HG03095 (cell line): Measurements from ENCODE around the gene FAM47E.
A peak's percentile ranks its signal among the peaks of the same experiment; 100 is the strongest.

ENCODE experiments used
- ATAC-seq: cut with Tn5 transposase; IDR thresholded peaks from one replicate; pipeline ENCODE4 v1.9.1; 2021; ENCODE audit warnings: moderate library complexity; ENCODE audit not compliant: unreplicated experiment

Gene FAM47E

DNA sequence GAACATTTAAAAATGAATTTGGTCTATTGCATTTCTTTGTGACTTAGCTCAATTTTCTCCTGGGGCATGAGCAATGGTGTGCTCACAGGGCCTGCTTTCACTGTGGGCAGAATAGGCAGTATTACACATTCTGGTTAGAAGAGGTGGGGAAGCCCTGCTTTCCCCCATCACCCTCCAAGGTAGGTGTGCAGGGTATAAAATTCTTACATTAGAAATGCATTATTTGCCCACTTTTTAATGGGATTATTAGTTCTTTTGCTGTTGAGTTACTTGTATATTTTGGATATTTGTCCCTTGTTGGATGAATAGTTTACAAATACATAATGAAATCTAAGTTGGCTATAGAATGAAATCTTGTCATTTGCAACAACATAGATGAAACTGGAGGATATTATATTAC is 46.7 kb downstream of the FAM47E start:
- ATAC-seq, result no peak

DNA sequence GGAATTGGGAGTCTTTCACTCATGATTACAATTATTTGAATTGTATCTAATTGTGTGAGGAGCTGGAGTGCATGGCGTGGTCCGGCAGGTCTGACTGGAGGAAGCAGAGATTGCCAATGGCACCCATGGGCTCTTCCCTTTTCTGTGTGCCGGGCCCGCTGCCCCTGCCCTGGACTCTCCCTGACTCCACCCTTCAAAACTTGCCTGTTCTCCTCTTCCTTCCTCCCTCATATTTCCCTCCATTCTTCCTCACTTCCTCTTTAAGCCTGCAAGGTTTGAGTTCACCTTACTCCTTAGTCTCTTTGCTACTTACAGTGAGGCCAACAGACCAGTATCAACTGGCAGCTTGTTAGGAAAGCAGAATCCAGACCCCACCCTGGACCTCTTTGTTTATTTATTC is 48.5 kb downstream of the FAM47E start:
- no peak for ATAC-seq

DNA sequence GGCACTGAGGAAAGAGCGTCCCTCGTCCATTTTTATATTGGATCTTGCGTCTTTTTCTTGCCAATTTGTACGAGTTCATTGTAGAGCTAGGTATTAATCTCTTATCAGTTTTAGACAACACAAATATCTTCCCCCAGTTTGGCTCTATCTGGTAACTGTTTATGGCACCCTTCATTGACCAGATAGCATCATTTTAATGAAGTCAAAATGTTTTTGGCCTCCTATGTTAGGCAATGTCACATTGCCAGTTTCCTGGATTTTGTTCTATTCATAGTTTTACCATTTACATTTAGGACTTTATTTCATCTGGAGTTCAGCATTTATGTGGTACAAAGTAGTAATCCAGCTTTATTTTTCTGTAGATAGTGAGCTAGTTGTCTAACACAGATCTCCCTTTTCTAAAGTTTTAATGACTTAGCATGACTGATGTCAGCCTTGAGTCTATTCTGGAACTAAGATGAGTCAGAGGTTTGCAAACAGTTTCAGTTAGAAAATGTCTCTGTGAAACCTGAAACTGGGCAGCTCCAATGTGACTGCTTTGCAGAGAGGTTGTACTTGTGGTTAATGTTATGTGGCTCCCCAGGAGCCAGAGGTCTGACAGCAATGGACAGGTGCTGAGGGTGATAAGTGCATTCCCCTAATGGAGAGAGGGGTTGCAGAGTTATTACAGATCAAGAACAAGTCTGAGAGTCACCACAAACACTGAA is 49.7 kb downstream of the FAM47E start:
- peak; percentile 99 for ATAC-seq

DNA sequence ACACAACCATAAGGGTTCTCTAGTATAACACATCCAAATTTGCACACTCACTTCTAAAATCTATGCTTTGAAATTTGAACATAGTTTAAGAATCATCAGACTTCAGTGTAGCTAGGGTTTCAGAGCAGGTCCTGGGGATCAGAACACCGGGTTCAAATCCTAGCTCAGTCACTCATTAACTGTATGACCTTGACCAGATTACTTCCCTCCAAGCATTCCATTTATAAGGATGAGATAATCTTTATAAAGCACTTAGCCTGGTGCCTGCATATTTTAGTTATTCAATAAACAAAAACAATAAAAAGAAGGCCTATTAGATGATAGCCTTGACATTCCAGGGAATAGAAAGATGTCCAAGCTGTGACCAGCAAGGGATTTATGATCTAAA is 50.2 kb downstream of the FAM47E start:
- no peak for ATAC-seq

DNA sequence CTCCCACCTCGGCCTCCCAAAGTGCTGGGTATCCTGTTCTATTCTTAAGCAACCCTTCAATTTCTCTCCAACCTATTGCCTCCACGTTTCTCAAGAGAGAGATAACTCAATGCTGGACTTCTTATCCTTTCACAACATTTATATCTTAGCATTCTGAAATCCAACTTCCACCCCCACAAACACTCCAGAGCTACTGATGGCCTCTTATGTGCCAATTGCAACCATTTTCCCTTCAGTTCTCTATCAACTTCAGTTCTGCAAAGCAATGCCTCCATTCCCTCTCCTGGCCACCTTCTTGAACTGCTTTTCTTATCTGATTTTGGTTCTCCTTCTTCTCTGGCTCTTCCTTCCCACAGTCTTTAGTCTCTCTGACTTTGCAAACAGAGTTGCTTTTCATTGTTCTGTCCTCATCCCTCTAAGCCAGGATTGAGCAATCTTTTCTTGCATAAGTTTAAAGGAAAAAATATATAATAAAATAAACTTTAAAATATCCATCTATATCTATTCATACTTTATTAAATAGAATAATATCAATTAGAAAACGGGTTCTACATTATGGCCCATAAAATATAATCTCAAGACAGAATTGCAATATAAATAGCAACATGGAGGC is 51.4 kb downstream of the FAM47E start:
- ATAC-seq, result no peak

DNA sequence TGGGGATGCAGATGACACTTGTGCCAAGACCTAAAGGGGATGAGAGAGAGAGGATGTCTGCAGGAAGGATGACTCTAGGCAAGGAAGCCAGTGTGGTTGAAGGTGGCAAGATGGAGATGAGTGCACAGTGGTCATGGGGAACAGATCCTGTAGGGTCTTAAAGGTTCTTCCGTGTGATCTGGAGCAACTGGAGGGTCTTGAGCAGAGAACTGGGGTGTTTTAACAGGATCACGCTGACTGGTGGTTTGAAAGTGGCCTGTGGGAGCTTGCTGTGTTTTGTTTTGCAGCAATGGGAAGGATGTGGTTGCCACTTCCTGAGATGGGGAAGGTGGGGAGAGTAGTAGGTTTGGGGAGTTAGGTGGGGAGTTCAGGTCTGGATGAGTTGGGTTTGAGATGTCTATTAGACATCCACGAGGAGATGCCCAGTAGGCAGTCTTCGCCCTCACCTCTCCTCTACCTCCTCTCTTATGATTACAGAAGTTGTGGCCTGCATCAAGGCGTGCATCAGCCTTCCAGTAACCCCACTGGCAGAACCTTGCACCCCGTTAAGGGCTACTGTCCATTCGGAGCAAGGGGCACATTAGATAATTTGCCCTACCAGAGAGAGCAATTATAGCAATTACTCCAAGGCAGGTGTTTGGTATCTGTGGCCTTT is 53.6 kb downstream of the FAM47E start:
- no peak for ATAC-seq

DNA sequence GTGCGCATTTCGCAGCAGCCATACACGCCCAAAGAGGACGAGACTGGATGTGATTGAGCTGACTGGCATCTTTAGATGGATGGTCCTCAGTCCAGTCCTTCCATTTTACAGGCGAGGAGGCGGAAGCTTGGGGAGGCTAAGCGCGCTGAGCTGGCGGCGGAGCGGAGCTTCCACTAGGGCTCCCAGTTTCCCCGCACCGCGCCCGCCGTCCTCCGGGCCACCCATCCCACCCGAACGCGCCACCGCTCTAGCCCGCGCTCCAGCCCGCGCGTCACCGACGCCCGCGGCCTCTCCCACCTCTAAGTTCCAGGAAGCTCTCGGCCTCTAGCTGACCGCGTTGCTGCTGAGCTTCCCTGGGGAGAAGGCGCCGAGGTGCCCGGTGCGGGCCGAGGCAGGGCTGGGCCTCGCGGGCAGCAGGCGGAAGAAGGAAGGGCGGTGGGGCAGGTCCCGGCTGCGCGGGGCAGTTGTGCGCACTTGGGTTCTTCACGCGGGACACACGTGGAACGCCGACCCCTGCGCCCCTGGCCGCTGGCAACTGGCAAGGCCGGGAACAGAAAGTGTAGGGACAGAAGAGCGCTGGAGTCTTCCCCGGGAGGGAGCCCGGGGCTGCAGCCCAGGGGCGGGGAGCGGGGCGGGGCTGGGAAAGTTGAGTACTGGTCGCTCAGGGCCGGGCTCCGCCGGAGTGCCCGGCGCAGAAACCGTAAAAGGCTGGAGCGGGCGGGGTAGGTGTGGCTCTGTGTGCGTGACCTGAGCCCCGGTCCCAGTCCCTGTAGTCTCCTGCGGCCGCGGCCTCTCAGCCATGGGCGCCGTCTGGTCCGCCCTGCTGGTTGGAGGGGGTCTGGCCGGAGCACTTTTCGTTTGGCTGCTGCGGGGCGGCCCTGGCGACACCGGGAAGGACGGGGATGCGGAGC is 54.7 kb downstream of the FAM47E start, which contains the start of gene STBD1:
STBD1 (plus strand) TSS at position 763 of the 911 bp plus-strand sequence; CDS start at position 800, 37 bp downstream.
- ATAC-seq, result no peak

DNA sequence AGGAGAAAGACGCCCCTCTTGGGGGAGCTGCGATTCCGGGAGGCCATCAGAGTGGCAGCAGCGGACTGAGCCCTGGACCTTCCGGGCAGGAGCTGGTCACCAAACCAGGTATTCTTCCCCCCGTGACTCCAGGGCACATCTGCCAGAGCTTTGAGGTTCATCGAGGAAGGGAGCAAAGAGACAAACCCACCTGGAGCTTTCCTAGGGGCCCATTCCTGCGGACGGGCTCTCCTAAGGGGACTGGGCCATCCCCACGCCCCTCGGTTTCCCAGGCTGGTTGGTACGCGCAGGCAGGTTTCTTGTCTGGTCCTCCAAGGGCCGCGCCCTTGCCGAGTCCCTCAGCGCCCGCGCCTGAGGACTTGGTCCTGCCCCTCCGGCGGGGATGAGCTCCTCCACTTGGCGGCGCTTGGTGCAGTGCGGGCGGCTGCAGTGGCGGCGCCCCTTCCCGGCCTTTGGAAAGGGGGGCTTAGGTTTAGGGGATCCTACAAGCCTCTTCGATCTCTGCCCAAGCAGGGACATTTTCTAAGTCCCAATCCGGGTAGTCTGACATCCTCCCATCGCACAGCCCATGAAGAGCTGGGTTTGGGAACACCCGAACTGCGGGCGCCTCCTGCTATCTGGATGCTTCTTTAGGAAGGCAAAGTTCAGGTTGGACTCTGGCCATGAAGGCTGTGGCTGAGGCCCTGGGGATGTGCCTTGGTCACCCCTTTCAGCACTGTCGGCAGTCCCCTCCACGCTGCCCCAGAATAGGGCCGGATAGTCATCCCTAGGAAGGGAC is 55.5 kb downstream of the FAM47E start:
- ATAC-seq, result no peak

DNA sequence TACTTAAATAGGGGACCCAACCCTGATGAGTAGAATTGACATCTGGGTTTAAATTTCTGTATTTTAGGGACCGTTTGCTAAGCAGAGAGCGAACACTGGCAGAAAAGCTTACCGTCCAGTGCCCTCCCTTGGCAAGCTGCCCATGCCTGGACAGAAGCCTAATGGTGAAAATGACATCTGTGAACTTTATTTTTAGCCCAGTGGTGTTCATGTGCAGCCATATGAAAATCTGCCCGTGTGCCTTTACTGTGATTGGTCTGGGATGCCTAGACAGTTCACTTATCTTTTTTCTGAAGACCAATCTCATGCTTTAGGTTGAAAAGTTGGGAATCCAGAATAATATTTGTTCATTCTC is 56.1 kb downstream of the FAM47E start:
- no peak for ATAC-seq

DNA sequence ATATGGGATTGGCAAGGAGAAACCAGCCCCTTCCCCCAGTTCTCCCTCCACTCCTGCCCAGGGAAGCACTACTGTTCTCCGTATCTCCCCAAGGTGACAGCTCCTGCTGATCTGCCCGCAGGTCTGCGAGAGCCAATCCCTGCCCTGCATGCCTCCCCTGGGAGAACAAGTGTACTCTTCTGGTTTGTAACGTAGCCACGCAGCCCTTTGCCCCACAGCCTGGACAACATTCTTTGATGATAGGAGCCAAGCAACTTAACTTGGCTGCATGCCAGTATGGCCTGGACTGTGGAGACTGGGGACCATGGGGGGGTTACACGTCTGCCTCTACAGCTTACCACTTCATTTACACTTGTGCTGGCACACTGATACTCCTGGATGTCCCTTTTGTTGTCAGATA is 57.0 kb downstream of the FAM47E start:
- no peak for ATAC-seq

DNA sequence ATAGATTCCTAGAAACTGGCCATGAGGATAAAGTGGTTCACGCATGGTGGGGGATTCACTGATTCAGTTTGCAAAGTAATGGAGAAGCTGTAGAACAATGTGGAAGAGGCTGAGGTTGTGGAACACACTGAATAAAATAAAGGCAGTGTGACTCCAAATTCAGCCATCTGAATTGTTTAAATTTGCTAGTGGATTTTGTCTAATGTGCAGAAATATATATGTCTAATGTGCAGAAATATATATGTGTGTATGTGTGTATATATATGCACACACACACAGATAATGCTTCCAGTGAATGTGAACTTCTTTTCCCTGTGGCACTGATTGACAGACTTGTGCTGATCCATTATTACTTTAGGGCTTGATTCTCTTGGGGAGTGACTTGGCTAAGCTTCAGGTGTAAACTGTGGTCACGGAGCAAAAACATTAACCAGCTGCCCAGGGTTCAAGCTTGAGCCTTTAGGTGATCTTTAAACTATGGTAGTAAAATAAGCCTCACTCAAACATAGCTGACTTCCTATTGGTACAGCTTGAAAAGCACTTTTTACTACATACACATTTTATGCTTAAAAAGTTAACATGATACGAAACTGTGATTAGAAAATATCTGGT is 58.5 kb downstream of the FAM47E start:
- ATAC-seq, result no peak

DNA sequence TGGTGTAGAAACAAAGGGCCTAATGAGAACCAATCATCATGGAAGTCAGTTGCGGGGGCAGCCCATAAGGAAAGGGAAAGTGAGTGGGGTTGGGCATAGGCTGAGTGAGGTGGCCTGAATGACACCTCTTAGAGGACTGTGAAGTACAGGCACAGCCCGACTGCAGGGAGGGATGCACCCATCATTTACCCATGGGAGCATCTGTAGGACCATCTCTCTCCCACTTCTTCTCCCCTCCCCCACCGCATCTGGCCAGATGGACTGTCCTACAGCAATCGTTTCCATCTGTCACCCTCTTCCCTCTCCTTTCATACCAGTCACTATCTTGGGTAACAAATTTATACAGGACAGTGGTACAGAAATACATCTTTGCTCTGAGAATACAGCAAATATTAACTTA is 59.2 kb downstream of the FAM47E start:
- ATAC-seq, result no peak

DNA sequence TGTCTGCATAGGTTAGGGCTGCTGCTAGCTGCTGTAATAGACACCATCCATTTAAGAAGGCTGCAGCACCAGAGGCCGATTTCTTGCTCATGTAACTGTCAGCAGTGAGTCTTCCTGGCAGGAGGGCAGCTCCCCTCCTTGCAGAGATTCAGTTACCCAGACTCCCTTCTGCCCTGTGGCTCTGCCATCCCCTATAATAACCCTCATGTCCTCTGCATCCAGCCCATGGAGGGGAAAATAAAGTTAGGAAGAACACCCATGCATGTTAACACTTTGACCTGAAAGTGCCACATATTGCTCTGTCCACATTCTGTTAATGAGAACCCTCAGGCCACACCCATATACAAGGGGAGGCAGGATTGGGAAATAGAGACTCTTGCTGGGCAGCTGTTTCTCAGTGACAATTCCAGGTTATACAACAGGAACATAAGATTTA is 60.4 kb downstream of the FAM47E start:
- ATAC-seq, result no peak

DNA sequence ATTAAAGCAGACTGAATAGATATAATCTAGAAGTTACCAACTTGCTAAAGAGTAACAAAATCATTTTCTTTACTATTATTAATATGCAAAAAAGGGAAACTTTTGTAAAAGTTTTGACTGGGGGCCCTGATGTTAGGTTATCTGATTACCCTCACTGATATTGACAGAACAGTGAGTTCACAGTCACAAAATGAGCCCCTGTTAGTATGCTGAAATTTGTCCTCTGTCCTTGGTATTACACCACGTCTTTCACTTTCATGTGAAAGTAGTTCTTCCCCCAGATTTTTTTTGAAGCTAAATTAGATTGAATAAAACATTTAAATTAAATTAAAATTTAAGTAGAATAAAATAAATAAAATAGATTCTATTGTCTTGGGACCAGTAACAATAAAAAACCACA is 60.9 kb downstream of the FAM47E start:
- no peak for ATAC-seq

DNA sequence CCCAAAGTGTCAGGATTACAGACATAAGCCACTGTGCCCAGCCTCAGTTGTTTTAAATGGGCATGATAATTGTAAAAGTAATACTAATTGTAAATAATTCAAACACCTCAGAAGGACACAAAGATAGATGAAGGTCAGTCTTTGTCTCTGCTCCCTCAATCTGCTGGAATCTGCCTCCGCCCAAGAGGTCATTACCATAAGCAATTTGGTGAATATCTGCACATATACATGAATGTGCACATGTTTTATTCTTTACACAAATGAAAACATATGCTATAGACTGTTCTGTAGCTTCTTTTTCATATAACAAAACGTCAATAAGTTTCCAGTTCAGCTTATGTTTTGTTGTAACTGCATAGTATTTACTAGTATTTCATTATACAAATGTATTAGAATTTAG is 62.0 kb downstream of the FAM47E start:
- no peak for ATAC-seq

DNA sequence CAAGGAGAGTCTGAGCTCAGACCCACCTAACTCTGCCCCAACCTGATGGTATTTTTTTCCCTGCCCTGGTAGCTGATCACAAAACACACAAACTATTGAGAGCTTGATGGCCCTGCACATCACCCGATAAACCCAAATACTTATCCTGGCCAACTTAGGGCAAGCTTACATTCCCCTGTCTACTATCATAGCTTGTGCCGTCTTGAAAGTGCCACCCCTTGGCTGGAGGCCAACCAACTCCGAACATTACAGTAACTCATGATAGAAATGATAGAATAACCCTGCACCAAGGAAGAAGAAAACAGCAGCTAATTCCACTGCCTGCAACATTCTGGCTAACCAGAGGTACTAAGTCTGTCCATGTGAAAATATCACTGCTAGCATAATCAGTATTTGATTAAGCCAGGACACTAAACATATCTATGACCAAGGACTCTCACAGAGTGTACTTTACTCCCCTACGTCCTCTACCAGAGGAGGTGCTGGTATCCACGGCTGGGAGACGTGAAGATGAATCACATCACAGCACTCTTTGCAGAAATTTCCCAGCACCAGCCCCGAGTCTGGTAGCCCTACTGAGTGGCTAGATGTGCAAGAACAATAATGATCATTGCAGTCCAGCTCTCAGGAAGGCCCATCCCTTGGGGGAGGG is 63.9 kb downstream of the FAM47E start:
- no peak for ATAC-seq

DNA sequence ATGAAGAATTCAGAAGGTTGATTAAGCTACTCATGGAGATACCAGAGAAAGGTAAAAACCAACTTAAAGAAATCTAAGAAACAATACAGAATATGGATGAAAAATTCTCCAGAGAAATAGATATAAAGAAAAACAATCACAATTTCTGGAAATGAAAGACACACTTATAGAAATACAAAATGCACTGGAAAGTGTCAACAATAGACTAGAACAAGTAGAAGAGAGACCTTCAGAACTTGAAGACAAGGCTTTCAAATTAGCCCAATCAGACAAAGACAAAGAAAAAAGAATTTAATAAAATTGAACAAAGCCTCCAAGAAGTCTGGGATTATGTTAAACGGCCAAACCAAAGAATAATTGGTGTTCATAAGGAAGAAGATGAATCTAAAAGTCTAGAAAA is 64.6 kb downstream of the FAM47E start:
- ATAC-seq, result no peak

DNA sequence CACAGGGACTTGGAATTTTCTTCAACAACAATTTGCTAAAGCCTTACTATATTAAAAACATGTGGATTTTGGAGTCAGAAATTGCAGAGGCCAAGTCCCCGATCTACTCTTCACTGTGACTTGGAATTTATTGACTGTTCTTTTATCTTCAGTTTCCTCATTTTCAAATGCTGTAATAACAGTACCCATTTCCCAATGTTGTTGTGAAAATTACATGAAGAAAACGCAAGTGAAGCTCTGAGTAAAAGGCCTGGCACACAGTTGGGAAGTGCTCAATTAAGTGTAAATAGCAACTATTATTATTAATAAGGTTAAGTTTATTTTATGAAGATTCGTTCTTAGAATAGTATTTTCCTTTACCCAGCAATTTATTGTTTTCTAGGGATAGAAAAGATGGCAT is 70.7 kb downstream of the FAM47E start:
- ATAC-seq, result no peak

DNA sequence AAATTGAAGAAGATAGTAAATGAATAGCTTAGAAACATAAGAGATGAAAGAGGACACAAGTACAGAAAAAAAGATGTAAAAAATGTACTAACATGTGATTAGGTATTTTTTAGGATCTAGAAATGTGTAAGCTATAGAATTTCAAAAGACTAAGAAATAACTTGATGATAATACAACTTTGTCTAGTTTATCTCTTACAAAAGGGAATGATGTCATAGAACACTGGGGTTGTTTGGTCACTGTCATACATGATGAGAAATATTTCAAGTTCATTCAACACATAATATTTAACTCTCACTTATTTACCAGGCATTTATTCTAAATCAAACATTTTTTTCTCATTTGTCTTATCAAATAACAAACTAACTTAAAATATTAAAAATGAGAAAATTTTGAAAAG is 73.6 kb downstream of the FAM47E start:
- no peak for ATAC-seq

DNA sequence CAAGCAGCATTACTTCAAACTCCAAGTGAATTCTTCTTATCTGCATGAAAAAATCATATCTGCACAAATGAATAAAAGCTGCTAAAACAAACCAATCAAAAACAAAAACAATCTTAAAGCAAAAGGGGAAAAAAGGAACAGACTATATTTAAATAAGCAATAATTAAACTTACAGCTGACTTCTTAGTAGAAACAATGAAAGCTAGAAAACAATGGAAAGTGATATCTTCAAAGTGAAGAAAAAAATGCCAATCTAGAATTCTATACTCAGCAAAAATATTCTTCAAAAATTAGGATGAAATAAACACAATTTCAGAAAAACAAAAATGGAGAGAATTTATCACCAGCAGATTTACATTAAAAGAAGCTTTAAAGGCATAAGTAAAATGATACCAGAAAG is 75.0 kb downstream of the FAM47E start:
- ATAC-seq, result no peak
